ENCODE measurements around the gene DNAJC13. TPM values are rescaled to one million over a fixed set of nuclear protein-coding genes. Genes with fewer than 3 reads are reported as not detected.
"Not testable (repeated sequence)": the region's sequence is repeated elsewhere in the genome, so short reads cannot be mapped to it uniquely, and the experiment has no call there.

The DNAJC13 gene
- total RNA-seq, 2 donors from 2014 or later = 41.3 to 51.3 TPM

GRCh38 chr3:132554437-132554836, 137.1 kb downstream of the DNAJC13 start:
- no peak overlapping the region for H3K27ac ChIP-seq
- TF ChIP-seq, protein P1, sequence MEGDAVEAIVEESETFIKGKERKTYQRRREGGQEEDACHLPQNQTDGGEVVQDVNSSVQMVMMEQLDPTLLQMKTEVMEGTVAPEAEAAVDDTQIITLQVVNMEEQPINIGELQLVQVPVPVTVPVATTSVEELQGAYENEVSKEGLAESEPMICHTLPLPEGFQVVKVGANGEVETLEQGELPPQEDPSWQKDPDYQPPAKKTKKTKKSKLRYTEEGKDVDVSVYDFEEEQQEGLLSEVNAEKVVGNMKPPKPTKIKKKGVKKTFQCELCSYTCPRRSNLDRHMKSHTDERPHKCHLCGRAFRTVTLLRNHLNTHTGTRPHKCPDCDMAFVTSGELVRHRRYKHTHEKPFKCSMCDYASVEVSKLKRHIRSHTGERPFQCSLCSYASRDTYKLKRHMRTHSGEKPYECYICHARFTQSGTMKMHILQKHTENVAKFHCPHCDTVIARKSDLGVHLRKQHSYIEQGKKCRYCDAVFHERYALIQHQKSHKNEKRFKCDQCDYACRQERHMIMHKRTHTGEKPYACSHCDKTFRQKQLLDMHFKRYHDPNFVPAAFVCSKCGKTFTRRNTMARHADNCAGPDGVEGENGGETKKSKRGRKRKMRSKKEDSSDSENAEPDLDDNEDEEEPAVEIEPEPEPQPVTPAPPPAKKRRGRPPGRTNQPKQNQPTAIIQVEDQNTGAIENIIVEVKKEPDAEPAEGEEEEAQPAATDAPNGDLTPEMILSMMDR (IDR thresholded peaks at IDR 0.05) = no peak
- no peaks in the 10 kb centered on the region for H3K9me3 ChIP-seq
- H3K27me3 ChIP-seq = no peaks in the 10 kb centered on the region
- H3K36me3 ChIP-seq = no peaks in the 10 kb centered on the region
- intact Hi-C loops (cut with DNase I) = no loop called here
- no peak for DNase-seq
- no peak overlapping the region for H3K9ac ChIP-seq (ENCODE audit: low read depth in 2 of 2, low read length in 2 of 2)
- H3K4me3 ChIP-seq = no peak overlapping the region
- H3K4me1 ChIP-seq = no peaks in the 10 kb centered on the region

DNA sequence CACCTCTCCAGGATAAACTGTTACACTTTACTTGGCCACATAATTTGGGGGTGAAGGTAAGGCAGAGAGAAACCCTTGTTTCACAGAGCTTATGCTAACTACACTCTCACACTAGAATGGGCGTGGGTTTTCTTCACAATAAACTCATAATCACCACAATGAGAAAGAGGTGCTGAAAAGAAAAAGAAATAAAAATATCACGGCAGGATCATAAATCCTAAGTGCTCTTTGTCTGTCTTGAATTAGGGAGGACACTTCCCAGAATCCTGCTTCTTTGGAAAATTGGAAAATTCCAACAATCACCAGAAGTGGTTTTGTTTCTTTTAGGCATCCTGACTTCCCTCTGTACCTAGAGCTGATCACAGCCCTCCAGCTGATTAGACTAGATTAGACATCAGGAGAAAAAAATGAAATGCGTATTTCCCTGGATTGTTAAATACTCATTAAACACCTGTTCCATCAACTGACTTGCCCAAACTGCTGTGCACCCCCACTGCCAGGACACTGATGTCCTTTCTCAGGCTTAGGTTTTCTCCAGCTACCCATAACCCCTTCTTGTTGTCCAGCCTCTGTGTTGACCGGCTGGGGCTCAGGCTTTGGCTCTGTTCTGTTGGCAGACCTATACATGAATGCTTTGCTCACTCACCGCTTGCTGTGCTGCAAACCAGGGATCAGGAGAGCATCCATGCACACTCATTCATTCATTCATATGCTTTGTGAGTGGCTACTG, 138.2 kb downstream of the DNAJC13 start:
- TF ChIP-seq, protein P1 (IDR thresholded peaks at IDR 0.05) = no peak

GRCh38 chr3:132556036-132556386, 138.7 kb downstream of the DNAJC13 start:
- H3K9me3 ChIP-seq; H3K4me1 ChIP-seq; H3K36me3 ChIP-seq; H3K27me3 ChIP-seq; DNase-seq; H3K9ac ChIP-seq (ENCODE audit: low read depth in 2 of 2, low read length in 2 of 2); H3K27ac ChIP-seq; intact Hi-C loops (cut with DNase I); H3K4me3 ChIP-seq: not testable (repeated sequence)

More for the DNA sequence above, 138.2 kb downstream of the DNAJC13 start:
- no peak overlapping the region for H3K27ac ChIP-seq
- no peak for DNase-seq
- H3K36me3 ChIP-seq = no peaks in the 10 kb centered on the region
- no peaks in the 10 kb centered on the region for H3K9me3 ChIP-seq
- no peaks in the 10 kb centered on the region for H3K27me3 ChIP-seq
- H3K4me3 ChIP-seq = no peak overlapping the region
- H3K4me1 ChIP-seq = no peaks in the 10 kb centered on the region
- intact Hi-C loops (cut with DNase I) = no loop called here
- no peak overlapping the region for H3K9ac ChIP-seq (ENCODE audit: low read depth in 2 of 2, low read length in 2 of 2)

DNA sequence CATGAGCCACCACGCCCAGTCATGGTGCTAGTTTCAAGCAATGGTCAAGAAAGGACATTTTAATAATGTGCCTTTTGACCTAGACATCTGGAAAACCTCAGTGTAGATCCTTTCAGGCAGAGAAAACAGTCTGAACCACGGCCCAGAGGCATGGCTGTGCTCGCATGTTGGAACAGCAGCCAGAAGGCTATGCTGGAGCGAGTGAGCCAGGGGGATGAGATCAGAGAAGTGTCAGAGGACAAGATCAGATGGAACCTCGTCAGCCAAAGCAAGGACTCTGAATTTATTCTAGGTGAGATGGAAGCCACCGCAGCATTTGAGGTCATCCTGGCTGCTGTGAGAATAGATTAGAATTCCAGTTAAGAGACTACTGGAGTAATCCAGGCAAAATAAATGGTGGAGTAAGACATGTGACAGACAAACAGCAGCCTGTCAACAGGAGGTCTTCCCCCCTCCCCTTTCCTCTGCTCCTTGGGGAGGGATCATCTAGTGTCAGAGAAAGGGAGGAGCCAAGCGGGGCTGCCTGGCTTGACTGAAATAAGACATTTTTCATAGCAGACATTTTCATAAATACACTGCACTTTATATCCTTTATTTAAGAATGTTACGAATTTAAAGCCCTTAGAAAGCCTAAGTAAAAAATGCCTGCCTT, 139.3 kb downstream of the DNAJC13 start:
- H3K9me3 ChIP-seq = no peaks in the 10 kb centered on the region
- H3K9ac ChIP-seq (ENCODE audit: low read depth in 2 of 2, low read length in 2 of 2) = no peak overlapping the region
- H3K4me3 ChIP-seq = no peak overlapping the region
- H3K27ac ChIP-seq = no peak overlapping the region
- no peaks in the 10 kb centered on the region for H3K27me3 ChIP-seq
- TF ChIP-seq, protein P1 (IDR thresholded peaks at IDR 0.05) = no peak
- H3K4me1 ChIP-seq = no peaks in the 10 kb centered on the region
- no peaks in the 10 kb centered on the region for H3K36me3 ChIP-seq
- no peak for DNase-seq
- intact Hi-C loops (cut with DNase I) = no loop called here

GRCh38 chr3:132561003-132561402, 143.7 kb downstream of the DNAJC13 start:
- H3K27me3 ChIP-seq = no peaks in the 10 kb centered on the region
- DNase-seq = no peak
- H3K9me3 ChIP-seq = no peaks in the 10 kb centered on the region
- intact Hi-C loops (cut with DNase I) = no loop called here
- TF ChIP-seq, protein P1 (IDR thresholded peaks at IDR 0.05) = no peak
- H3K4me3 ChIP-seq = no peak overlapping the region
- H3K4me1 ChIP-seq = no peaks in the 10 kb centered on the region
- H3K9ac ChIP-seq (ENCODE audit: low read depth in 2 of 2, low read length in 2 of 2) = no peak overlapping the region
- no peaks in the 10 kb centered on the region for H3K36me3 ChIP-seq
- no peak overlapping the region for H3K27ac ChIP-seq

DNA sequence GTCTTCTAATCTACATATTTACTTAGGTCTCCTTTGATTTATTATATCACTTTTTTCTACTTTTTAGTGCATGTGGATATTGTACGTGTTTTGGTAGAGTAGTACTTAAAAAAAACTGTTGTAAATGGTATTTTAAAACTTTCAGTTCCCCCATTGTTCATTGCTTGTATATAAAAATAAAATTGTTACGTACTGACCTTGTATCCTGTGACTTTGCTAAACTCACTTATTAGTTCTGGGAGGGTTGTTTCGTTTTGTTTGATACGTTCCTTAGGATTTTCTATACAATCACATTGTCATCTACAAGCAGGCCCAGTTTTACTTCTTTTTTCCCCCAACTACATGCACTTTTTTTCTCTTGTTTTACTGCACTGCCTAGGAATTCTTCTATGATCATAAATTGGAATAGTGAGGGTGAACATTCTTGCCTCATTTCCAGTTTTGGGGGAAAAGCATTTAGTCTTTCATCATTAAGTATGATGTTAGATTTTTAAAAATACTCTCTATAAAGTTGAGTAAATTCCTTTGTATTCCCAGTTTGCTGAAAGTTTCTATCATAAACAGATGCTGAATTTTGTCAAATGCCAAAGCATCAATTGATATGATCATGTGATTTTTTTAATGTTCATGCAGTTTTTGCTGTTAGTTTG, 146.2 kb downstream of the DNAJC13 start:
- no peak for DNase-seq
- H3K4me3 ChIP-seq = no peak overlapping the region
- intact Hi-C loops (cut with DNase I) = no loop called here
- no peaks in the 10 kb centered on the region for H3K4me1 ChIP-seq
- no peak overlapping the region for H3K9ac ChIP-seq (ENCODE audit: low read depth in 2 of 2, low read length in 2 of 2)
- TF ChIP-seq, protein P1 (IDR thresholded peaks at IDR 0.05) = no peak
- no peaks in the 10 kb centered on the region for H3K9me3 ChIP-seq
- no peaks in the 10 kb centered on the region for H3K36me3 ChIP-seq
- no peaks in the 10 kb centered on the region for H3K27me3 ChIP-seq
- H3K27ac ChIP-seq = no peak overlapping the region
